Measurements from ENCODE around the gene EID2B. TPM values are rescaled to one million over a fixed set of nuclear protein-coding genes. Genes with fewer than 3 reads are reported as not detected.

Gene EID2B
- total and polyA plus RNA-seq, 2 of the 13 experiments (the other 11 are each of a cell fraction or from before 2014, with no cell fraction given) = 2.5 to 3.7 TPM

GRCh38 chr19:39532233-39533002 lies at the start of gene EID2B (continued):
- no peak for TF ChIP-seq HIC2 (CRISPR knock-in tag; IDR thresholded peaks at IDR 0.05; ENCODE audit: low read depth)
- no peak for TF ChIP-seq ZBTB20 (CRISPR knock-in tag; IDR thresholded peaks at IDR 0.05; ENCODE audit: borderline replicate concordance, low read depth)
- TF ChIP-seq ARID5B (CRISPR knock-in tag; IDR thresholded peaks at IDR 0.05) = peak; percentile 31; the same call in 1 of the 2 replicates
- TF ChIP-seq ZNF329 (CRISPR knock-in tag; IDR thresholded peaks at IDR 0.05; ENCODE audit: low read depth) = 0 out of 2 replicates have a peak, but pooled peaks have one; percentile 49
- TF ChIP-seq ZHX2 (IDR thresholded peaks at IDR 0.05; ENCODE audit: low read depth) = no peak
- no peak for TF ChIP-seq ZHX2 (CRISPR knock-in tag; IDR thresholded peaks at IDR 0.05; ENCODE audit: borderline replicate concordance)
- TF ChIP-seq ZNF790 (CRISPR knock-in tag; IDR thresholded peaks at IDR 0.05; ENCODE audit: borderline replicate concordance) = no peak
- TF ChIP-seq AGO2 (optimal IDR thresholded peaks at IDR 0.05; ENCODE audit: low read depth, low read length) = peak; percentile 58
- TF ChIP-seq MAX (IDR thresholded peaks at IDR 0.05) = peak; percentile 51
- peak; percentile 60 for TF ChIP-seq YEATS4 (CRISPR knock-in tag; IDR thresholded peaks at IDR 0.05; ENCODE audit: borderline replicate concordance)
- peak; percentile 72; the same call in 1 of the 2 replicates for TF ChIP-seq ZNF761 (CRISPR knock-in tag; conservative IDR thresholded peaks at IDR 0.05)
- peak; percentile 27 for TF ChIP-seq BCL6 (CRISPR knock-in tag; IDR thresholded peaks at IDR 0.05)
- no peak for TF ChIP-seq MZF1 (CRISPR knock-in tag; IDR thresholded peaks at IDR 0.05; ENCODE audit: borderline replicate concordance)
- no peak for TF ChIP-seq GLI4 (CRISPR knock-in tag; IDR thresholded peaks at IDR 0.05; ENCODE audit: borderline replicate concordance)
- peak; percentile 58; the same call in 1 of the 2 replicates for TF ChIP-seq MYC (CRISPR knock-in tag; IDR thresholded peaks at IDR 0.05; ENCODE audit: borderline replicate concordance)
- no peak for TF ChIP-seq MEF2D (CRISPR knock-in tag; IDR thresholded peaks at IDR 0.05)

Data from HepG2 (cell line).